Measurements from ENCODE around the gene FAM193B.
"Not testable (repeated sequence)": the region's sequence is repeated elsewhere in the genome, so short reads cannot be mapped to it uniquely, and the experiment has no call there.

FAM193B gene

DNA sequence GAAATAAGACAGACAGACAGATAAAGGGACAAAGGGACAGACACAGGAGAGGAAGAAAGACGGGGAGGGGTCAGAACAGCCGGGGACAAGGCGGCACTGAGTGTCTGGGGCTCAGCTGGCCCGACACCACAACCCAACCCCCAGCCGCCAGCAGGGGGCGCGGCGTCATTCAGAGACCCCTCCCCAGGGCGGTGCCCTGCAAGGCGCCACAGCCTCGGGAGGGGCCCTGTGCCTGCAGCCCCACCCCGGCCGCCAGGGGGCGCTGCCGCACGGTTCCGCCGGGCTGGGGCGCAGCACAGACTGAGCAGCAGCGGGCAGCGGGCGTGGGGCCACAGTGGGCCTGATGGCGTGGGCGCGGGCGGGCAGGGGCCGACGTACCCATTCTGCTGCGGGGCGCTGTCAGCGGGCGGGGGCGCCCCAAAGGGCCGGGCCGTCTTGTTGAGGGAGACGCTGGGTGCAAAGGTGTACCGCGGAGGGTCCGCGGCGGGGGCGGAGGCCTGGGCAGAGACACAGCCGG lies 62.9 kb downstream of the FAM193B start:
- Histone ChIP-seq H3K4me1 (ENCODE audit: control insufficient read depth, insufficient read depth, low read length) (peaks cover 30% of the 10 kb centered on the region), H3K9ac (ENCODE audit: low read length) (no peak overlapping the region), H3K27me3 (ENCODE audit: control insufficient read depth, insufficient read depth, low read length) (no peaks in the 10 kb centered on the region), H3K36me3 (ENCODE audit: control insufficient read depth, insufficient read depth, low read length) (peaks cover 75% of the 10 kb centered on the region), H3K9me3 (ENCODE audit: control insufficient read depth, insufficient read depth, low read depth, low read length) (no peaks in the 10 kb centered on the region), H3K27ac (ENCODE audit: low read depth, low read length) (peak overlapping the region; percentile 28; the same call in 1 of the 2 replicates), H3K4me3 (ENCODE audit: low read depth, low read length) (no peak overlapping the region)

DNA sequence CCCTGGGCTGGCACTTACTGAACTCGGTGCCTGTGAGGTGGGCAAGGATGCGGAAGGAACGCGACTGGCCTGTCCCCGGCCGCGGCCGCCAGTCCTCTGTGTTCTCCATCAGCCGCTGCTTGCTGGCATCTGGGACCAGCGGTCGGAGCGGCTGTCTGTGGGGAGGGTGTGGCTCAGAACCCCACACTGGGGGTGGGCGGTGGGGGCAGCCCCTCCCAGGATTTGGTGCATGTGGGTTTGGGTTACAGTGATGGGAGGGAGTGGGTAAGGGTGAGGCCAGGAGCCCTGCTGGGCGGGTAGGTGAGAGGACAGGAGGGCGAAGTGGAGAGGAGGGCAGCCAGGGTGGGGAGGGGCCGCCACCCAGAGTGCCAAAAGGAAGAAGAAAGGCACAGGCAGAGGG lies 63.4 kb downstream of the FAM193B start:
- Histone ChIP-seq H3K27me3 (ENCODE audit: control insufficient read depth, insufficient read depth, low read length) (no peaks in the 10 kb centered on the region), H3K4me1 (ENCODE audit: control insufficient read depth, insufficient read depth, low read length) (peaks cover 25% of the 10 kb centered on the region), H3K36me3 (ENCODE audit: control insufficient read depth, insufficient read depth, low read length) (peaks cover 79% of the 10 kb centered on the region), H3K9ac (ENCODE audit: low read length) (no peak overlapping the region), H3K27ac (ENCODE audit: low read depth, low read length) (peak overlapping the region; percentile 28; the same call in 1 of the 2 replicates), H3K4me3 (ENCODE audit: low read depth, low read length) (no peak overlapping the region), H3K9me3 (ENCODE audit: control insufficient read depth, insufficient read depth, low read depth, low read length) (no peaks in the 10 kb centered on the region)

DNA sequence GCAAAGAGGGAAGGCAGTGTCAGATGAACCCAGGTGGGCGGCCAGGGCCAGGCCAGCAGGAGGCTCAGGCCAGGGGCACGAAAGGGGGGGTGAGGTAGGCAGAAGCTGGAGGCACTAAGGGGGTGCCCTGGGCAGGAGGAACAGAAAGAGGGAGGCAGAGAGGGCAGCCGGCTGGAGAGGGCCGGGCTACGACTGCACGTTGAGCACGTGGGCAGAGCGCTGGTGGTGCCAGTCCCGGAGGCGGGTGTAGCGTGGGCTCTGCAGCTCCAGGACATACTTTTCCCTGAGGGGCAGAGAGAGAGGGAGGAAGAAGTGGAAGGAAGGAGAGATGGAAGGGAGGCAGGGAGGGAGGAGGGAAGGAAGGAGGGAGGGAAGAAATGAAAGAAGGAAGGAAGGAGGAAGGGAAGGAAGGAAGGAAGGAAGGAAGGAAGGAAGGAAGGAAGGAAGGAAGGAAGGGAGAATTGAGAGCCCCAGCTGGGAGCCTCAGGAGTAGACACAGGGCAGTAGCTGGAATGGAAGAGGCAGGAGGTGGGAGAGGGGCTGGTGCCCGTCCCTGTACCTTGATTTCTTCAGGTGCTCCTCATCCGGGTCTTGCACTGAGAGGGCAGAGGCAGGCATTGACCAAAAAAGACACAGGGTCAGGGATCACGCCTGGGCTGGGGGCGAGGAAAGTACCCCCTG lies 63.9 kb downstream of the FAM193B start:
- Histone ChIP-seq H3K4me1 (ENCODE audit: control insufficient read depth, insufficient read depth, low read length) (peaks cover 20% of the 10 kb centered on the region), H3K9me3 (ENCODE audit: control insufficient read depth, insufficient read depth, low read depth, low read length) (no peaks in the 10 kb centered on the region), H3K9ac (ENCODE audit: low read length) (no peak overlapping the region), H3K27me3 (ENCODE audit: control insufficient read depth, insufficient read depth, low read length) (no peaks in the 10 kb centered on the region), H3K27ac (ENCODE audit: low read depth, low read length) (no peak overlapping the region; the same call in 1 of the 2 replicates), H3K4me3 (ENCODE audit: low read depth, low read length) (no peak overlapping the region), H3K36me3 (ENCODE audit: control insufficient read depth, insufficient read depth, low read length) (peaks cover 80% of the 10 kb centered on the region)

DNA sequence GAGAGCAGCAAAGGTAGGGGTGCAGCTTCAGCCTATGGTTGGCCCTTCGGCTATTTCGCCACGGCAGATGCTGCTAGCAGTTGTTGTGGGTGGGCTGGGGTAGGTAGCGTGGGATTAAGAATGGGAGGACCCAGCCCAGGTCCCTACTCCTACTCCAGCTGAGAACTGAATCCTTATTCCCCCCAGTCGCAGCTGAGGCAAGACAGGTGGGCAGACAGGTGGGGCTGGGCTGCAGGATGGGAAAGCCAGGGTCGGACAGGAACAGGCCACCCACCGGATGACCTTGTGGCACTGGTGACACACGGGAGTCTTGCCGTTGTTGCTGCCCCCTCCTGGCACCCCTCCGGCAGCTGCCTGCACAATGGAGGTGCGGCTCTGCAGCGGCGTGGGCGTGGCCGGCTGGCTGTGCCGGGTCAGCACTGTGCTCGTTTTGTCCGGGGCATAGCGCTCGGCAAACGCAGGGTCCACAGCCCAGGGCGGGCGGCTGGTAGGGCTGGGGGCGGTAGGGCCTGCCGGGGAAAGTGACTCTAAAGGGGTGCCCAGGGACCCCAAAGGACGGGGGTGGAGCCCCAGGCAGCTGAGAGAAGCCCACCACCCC lies 65.1 kb downstream of the FAM193B start:
- Histone ChIP-seq H3K9me3 (ENCODE audit: control insufficient read depth, insufficient read depth, low read depth, low read length) (no peaks in the 10 kb centered on the region), H3K4me3 (ENCODE audit: low read depth, low read length) (no peak overlapping the region), H3K9ac (ENCODE audit: low read length) (no peak overlapping the region), H3K4me1 (ENCODE audit: control insufficient read depth, insufficient read depth, low read length) (peaks cover 9% of the 10 kb centered on the region), H3K27me3 (ENCODE audit: control insufficient read depth, insufficient read depth, low read length) (no peaks in the 10 kb centered on the region), H3K36me3 (ENCODE audit: control insufficient read depth, insufficient read depth, low read length) (peaks cover 89% of the 10 kb centered on the region), H3K27ac (ENCODE audit: low read depth, low read length) (no peak overlapping the region)

DNA sequence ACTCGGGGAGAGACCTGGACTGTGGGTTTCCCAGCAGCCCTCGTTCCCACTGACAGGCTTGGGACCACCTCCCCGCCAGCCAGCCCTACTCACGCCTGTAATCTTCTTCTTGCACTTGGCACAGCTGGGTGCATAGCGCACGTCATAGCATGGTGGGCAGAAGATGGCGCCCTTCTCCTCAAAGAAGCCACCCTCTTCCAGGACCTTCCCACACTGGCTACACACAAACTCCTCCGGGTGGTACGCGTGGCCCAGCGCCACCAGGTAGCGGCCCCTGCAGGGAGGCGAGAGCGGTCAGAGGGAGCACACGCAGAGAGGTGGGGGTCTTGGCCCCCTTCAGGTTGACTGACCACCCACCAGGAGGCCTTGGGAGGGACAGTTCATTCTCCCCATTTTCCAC lies 66.4 kb downstream of the FAM193B start:
- H3K9me3 ChIP-seq (ENCODE audit: control insufficient read depth, insufficient read depth, low read depth, low read length), result no peaks in the 10 kb centered on the region
- H3K9ac ChIP-seq (ENCODE audit: low read length), result no peak overlapping the region
- H3K27ac ChIP-seq (ENCODE audit: low read depth, low read length), result no peak overlapping the region
- no peak overlapping the region for H3K4me3 ChIP-seq (ENCODE audit: low read depth, low read length)
- peaks cover 90% of the 10 kb centered on the region for H3K36me3 ChIP-seq (ENCODE audit: control insufficient read depth, insufficient read depth, low read length)
- H3K27me3 ChIP-seq (ENCODE audit: control insufficient read depth, insufficient read depth, low read length), result no peaks in the 10 kb centered on the region
- peaks cover 4% of the 10 kb centered on the region for H3K4me1 ChIP-seq (ENCODE audit: control insufficient read depth, insufficient read depth, low read length)

DNA sequence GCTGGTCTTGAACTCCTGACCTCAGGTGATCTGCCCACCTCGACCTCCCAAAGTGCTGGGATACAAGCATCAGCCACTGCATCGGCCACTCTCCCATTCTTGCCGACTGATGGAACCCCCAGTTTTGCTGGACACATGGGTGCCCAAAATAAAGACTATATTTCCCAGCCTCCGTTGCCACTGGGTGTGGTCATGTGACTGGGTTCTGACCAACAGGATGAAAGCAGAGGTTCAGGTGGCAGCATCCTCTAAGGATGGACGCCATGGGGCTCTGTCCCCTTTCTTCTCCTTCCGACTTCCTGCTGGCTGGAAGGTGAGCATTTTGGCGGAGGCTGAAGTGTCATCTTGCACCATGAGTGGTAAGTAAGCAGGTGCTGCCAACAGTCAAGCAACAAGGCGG lies 67.2 kb downstream of the FAM193B start:
- H3K27me3 ChIP-seq (ENCODE audit: control insufficient read depth, insufficient read depth, low read length), result no peaks in the 10 kb centered on the region
- H3K27ac ChIP-seq (ENCODE audit: low read depth, low read length), result no peak overlapping the region
- H3K4me1 ChIP-seq (ENCODE audit: control insufficient read depth, insufficient read depth, low read length), result peaks cover 4% of the 10 kb centered on the region
- H3K4me3 ChIP-seq (ENCODE audit: low read depth, low read length), result no peak overlapping the region
- H3K36me3 ChIP-seq (ENCODE audit: control insufficient read depth, insufficient read depth, low read length), result peaks cover 89% of the 10 kb centered on the region
- no peaks in the 10 kb centered on the region for H3K9me3 ChIP-seq (ENCODE audit: control insufficient read depth, insufficient read depth, low read depth, low read length)
- H3K9ac ChIP-seq (ENCODE audit: low read length), result no peak overlapping the region

DNA sequence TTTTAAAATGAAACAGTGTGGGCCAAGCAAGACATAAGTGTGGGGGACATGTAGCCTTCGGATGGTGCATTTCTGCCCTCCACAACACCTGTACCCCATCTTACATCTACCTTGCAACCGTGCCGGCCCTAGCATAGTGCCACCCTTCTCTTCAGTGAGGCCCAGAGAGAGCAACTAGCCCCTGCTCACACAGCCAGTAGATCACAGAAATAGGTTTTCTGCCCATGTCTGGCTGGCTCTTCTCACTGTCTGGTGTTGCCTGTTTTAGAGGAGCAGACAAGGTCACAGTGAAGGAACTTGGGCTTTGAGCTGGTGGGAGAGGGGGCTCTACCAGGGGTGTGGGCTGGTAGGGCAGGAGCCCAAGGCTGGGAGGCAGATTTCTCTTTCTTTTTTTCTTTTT lies 68.1 kb downstream of the FAM193B start:
- Histone ChIP-seq H3K9me3 (ENCODE audit: control insufficient read depth, insufficient read depth, low read depth, low read length) (no peaks in the 10 kb centered on the region), H3K4me1 (ENCODE audit: control insufficient read depth, insufficient read depth, low read length) (peaks cover 3% of the 10 kb centered on the region)

DNA sequence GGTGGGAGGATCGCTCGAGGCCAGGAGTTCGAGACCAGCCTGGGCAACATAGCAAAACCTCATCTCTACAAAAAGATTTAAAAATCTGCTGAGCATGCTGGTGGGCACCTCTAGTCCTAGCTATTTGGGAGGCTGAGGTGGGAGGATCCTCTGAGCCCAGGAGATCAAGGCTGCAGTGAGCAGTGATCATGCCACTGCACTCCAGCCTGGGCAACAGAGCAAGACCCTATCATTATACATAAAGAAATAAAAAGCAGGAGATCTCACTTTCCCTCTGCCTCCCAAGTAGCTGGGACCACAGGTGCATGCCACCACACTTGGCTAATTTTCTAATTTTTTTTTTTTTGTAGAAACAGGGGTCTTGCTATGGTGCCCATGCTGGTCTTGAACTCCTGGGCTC lies 68.6 kb downstream of the FAM193B start:
- not testable (repeated sequence) for H3K4me3 ChIP-seq (ENCODE audit: low read depth, low read length); H3K9me3 ChIP-seq (ENCODE audit: control insufficient read depth, insufficient read depth, low read depth, low read length); H3K27ac ChIP-seq (ENCODE audit: low read depth, low read length); H3K9ac ChIP-seq (ENCODE audit: low read length); H3K27me3 ChIP-seq (ENCODE audit: control insufficient read depth, insufficient read depth, low read length); H3K4me1 ChIP-seq (ENCODE audit: control insufficient read depth, insufficient read depth, low read length)
- H3K36me3 ChIP-seq (ENCODE audit: control insufficient read depth, insufficient read depth, low read length), result peaks cover 87% of the 10 kb centered on the region

More for the DNA sequence above, 68.1 kb downstream of the FAM193B start:
- H3K27me3 ChIP-seq (ENCODE audit: control insufficient read depth, insufficient read depth, low read length), result no peaks in the 10 kb centered on the region
- no peak overlapping the region for H3K4me3 ChIP-seq (ENCODE audit: low read depth, low read length)
- peaks cover 92% of the 10 kb centered on the region for H3K36me3 ChIP-seq (ENCODE audit: control insufficient read depth, insufficient read depth, low read length)
- H3K27ac ChIP-seq (ENCODE audit: low read depth, low read length), result no peak overlapping the region
- no peak overlapping the region for H3K9ac ChIP-seq (ENCODE audit: low read length)

DNA sequence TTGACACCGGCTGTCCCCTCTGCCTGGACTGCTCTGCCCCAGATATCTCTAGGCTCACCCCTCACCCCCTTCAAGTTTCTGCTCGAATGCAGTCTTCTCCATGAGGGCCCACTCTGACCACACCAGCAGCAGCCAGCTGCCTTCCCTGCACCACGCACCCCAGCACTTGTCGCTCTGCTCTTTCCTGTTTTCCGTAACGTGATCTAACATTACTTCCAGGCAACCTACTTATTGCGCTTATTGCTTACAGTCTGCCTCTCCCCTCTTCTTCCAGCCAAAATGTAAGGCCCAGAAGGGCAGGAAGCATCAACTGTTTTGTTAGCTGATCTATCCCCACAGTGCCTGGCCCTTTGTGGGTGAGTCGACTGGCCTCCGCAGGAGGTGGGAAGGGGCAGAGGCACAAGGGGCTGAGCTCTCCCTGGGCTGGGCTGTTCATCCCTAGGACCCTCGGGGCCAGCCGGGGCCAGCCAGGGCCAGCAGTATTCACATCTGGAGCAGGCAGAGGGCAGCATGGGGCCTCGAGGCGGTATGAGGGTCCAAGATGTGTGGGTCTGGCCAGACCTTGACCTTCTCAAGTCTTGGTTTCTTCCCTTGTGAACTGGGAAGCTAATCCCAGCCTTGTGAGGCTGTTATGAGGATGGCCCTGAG lies 69.3 kb downstream of the FAM193B start:
- H3K36me3 ChIP-seq (ENCODE audit: control insufficient read depth, insufficient read depth, low read length), result peaks cover 81% of the 10 kb centered on the region

DNA sequence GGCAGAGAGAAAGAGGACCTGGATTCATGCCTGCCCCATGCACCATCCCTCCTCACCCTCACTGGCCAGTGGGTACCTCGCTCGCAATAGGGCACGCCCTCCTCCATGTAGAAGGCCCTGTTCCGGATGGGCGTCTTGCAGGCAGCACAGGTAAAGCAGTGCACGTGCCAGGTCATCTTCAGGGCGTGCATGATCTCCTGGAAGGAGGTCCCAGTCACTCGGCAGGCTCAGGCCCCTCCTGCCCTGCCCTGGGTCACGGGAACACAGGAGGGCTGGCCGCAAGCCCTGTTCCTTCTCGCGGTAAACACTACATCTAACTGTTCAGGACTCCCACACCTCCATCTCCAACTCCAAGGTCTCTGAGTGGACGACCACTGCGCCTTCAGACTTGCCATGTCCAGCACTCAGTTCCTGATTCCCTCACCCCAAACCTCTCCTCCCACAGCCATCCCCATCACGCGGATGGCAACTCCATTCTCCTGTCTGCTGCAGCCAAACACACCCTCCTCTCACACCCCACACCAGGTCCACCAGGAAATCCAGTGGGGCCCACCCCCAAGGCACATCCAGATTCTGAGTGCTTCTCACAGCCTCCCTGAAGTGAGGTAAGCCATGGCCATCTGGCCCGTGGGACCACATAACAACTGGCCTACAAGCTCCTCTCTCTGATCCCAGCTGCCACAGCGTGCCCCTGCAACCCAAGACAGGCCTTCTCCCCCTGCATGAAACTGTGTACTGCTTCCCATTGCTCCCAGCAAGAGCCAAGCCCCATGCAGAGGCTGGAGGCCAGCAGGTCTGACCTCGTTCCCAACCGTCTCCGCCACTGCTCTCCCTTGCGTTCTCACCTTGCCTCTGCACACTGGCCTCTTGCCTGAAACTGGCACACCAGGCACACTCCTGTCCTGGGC lies 70.1 kb downstream of the FAM193B start:
- H3K4me1 ChIP-seq (ENCODE audit: control insufficient read depth, insufficient read depth, low read length), result no peaks in the 10 kb centered on the region
- no peak overlapping the region for H3K27ac ChIP-seq (ENCODE audit: low read depth, low read length)
- H3K36me3 ChIP-seq (ENCODE audit: control insufficient read depth, insufficient read depth, low read length), result peaks cover 77% of the 10 kb centered on the region
- H3K9ac ChIP-seq (ENCODE audit: low read length), result peak overlapping the region; percentile 3
- no peaks in the 10 kb centered on the region for H3K27me3 ChIP-seq (ENCODE audit: control insufficient read depth, insufficient read depth, low read length)
- H3K4me3 ChIP-seq (ENCODE audit: low read depth, low read length), result no peak overlapping the region
- no peaks in the 10 kb centered on the region for H3K9me3 ChIP-seq (ENCODE audit: control insufficient read depth, insufficient read depth, low read depth, low read length)

More for the DNA sequence above, 69.3 kb downstream of the FAM193B start:
- Histone ChIP-seq H3K4me1 (ENCODE audit: control insufficient read depth, insufficient read depth, low read length) (no peaks in the 10 kb centered on the region), H3K9me3 (ENCODE audit: control insufficient read depth, insufficient read depth, low read depth, low read length) (no peaks in the 10 kb centered on the region), H3K27ac (ENCODE audit: low read depth, low read length) (no peak overlapping the region), H3K27me3 (ENCODE audit: control insufficient read depth, insufficient read depth, low read length) (no peaks in the 10 kb centered on the region), H3K4me3 (ENCODE audit: low read depth, low read length) (no peak overlapping the region), H3K9ac (ENCODE audit: low read length) (peak overlapping the region; percentile 3)

Data from HUES6 (cell line).